ENCODE data around the gene BACH2. TPM values are rescaled to one million over a fixed set of nuclear protein-coding genes. Genes with fewer than 3 reads are reported as not detected.

BACH2 gene
- polyA plus RNA-seq, 1 experiment, result 2.2 TPM

GRCh38 chr6:90040931-90041330, 255.7 kb downstream of the BACH2 start:
- Histone ChIP-seq H3K4me3 (ENCODE audit: low read depth, low read length) (no peak overlapping the region), H3K27ac (ENCODE audit: low read depth, low read length) (no peak overlapping the region), H3K9me3 (ENCODE audit: control insufficient read depth, insufficient read depth, low read length) (no peaks in the 10 kb centered on the region), H3K27me3 (ENCODE audit: control insufficient read depth, insufficient read depth, low read length) (no peaks in the 10 kb centered on the region)
- no peak for TF ChIP-seq CTCF (IDR thresholded peaks at IDR 0.05; ENCODE audit: low read depth, low read length)
- ChIA-PET CTCF (interaction anchor here (1.4 kb wide), 1 partner anchor 101 kb away, joined by 5 read pairs; no protein-coding TSS in a partner anchor), POLR2A (no interaction called here)
- DNase-seq (ENCODE audit: low read depth, low spot score), result no peak

GRCh38 chr6:90039911-90040310, 256.7 kb downstream of the BACH2 start:
- no peak overlapping the region for H3K27ac ChIP-seq (ENCODE audit: low read depth, low read length)
- H3K4me3 ChIP-seq (ENCODE audit: low read depth, low read length), result no peak overlapping the region
- DNase-seq (ENCODE audit: low read depth, low spot score), result no peak
- POLR2A ChIA-PET, result interaction anchor here (0.6 kb wide), 1 partner anchor 54 kb away, joined by 3 read pairs; no protein-coding TSS in a partner anchor
- CTCF ChIA-PET, result no interaction called here
- no peaks in the 10 kb centered on the region for H3K27me3 ChIP-seq (ENCODE audit: control insufficient read depth, insufficient read depth, low read length)
- no peaks in the 10 kb centered on the region for H3K9me3 ChIP-seq (ENCODE audit: control insufficient read depth, insufficient read depth, low read length)
- no peak for TF ChIP-seq CTCF (IDR thresholded peaks at IDR 0.05; ENCODE audit: low read depth, low read length)

DNA sequence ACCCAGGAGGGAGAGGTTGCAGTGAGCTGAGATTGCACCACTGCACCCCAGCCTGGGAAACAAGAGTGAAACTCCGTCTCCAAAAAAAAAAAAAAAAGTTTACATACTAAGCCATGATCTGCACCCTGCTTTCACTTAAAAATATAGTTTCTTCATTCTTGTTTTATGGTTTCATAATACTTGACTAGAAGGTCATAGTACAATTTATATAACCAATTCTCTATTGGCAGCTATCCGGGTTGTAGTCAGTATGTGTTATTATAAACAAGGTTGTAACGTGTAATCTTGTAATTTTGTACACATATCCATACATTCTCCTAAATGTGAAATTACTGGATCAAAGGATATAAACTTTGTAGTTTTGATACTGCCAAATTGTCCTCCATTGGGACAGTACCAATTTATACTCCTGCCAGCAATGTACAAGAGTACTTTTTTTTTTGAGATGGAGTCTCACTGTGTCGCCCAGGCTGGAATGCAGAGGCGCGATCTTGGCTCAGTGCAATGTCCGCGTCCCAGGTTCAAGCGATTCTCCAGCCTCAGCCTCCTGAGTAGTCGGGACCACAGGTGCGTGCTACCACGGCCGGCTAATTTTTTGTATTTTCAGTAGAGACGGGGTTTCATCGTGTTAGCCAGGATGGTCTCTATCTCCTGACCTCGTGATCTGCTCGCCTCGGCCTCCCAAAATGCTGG, 257.5 kb downstream of the BACH2 start:
- no peaks in the 10 kb centered on the region for H3K27me3 ChIP-seq (ENCODE audit: control insufficient read depth, insufficient read depth, low read length)
- H3K4me3 ChIP-seq (ENCODE audit: low read depth, low read length), result no peak overlapping the region
- no peak for DNase-seq (ENCODE audit: low read depth, low spot score)
- POLR2A ChIA-PET, result interaction anchor here (0.6 kb wide), 2 partner anchors 53 to 224 kb away, joined by 3 to 5 read pairs; no protein-coding TSS in a partner anchor
- no peak overlapping the region for H3K27ac ChIP-seq (ENCODE audit: low read depth, low read length)
- CTCF ChIA-PET, result no interaction called here
- H3K9me3 ChIP-seq (ENCODE audit: control insufficient read depth, insufficient read depth, low read length), result no peaks in the 10 kb centered on the region
- TF ChIP-seq CTCF (IDR thresholded peaks at IDR 0.05; ENCODE audit: low read depth, low read length), result no peak

DNA sequence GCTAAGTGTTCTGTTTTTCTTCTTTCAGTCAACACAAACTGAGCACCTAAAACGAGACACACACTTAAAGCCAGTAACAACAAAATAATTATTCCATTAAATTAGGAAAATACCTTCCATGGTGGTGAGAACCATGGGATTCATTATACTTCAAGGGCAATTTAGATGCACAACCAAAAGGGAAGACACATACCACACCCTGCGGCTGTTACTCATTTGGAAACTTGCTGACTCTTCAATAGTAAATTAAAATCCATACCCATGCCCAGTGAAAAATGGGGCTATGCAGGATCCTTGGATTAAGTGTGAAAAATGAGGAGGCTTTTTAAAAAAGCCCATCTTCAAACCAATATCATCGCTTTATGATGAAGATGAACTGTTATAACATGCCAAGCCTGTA, 259.7 kb downstream of the BACH2 start:
- POLR2A ChIA-PET, result no interaction called here
- H3K4me3 ChIP-seq (ENCODE audit: low read depth, low read length), result no peak overlapping the region
- no peak for DNase-seq (ENCODE audit: low read depth, low spot score)
- H3K27ac ChIP-seq (ENCODE audit: low read depth, low read length), result no peak overlapping the region
- no peaks in the 10 kb centered on the region for H3K27me3 ChIP-seq (ENCODE audit: control insufficient read depth, insufficient read depth, low read length)
- no peak for TF ChIP-seq CTCF (IDR thresholded peaks at IDR 0.05; ENCODE audit: low read depth, low read length)
- no peaks in the 10 kb centered on the region for H3K9me3 ChIP-seq (ENCODE audit: control insufficient read depth, insufficient read depth, low read length)
- CTCF ChIA-PET, result interaction anchor here (0.5 to 0.6 kb wide), 2 partner anchors 51 to 96 kb away, joined by 3 to 6 read pairs; no protein-coding TSS in a partner anchor

GRCh38 chr6:90035047-90035723, 261.5 kb downstream of the BACH2 start:
- ChIA-PET CTCF (no interaction called here), POLR2A (no interaction called here)
- no peaks in the 10 kb centered on the region for H3K9me3 ChIP-seq (ENCODE audit: control insufficient read depth, insufficient read depth, low read length)
- H3K27ac ChIP-seq (ENCODE audit: low read depth, low read length), result no peak overlapping the region
- no peak for DNase-seq (ENCODE audit: low read depth, low spot score)
- H3K27me3 ChIP-seq (ENCODE audit: control insufficient read depth, insufficient read depth, low read length), result no peaks in the 10 kb centered on the region
- TF ChIP-seq CTCF (IDR thresholded peaks at IDR 0.05; ENCODE audit: low read depth, low read length), result no peak
- H3K4me3 ChIP-seq (ENCODE audit: low read depth, low read length), result no peak overlapping the region

Data from AG04450 (cell line).